CD14-positive monocyte (primary cell): ENCODE results near the gene FGGY. TPM values are rescaled to one million over a fixed set of nuclear protein-coding genes. Genes with fewer than 3 reads are reported as not detected.

Source experiments
- DNase-seq, 3 donors: peaks; one replicate each; pipeline ENCODE4 v3.0.0-alpha.2; 2011 to 2022
- H2AFZ ChIP-seq: 2 replicates; pipeline ENCODE4 v1.6.0; 2012; ENCODE audit warnings: mild to moderate bottlenecking, low read depth, low read length, inconsistent platforms; ENCODE audit not compliant: insufficient read depth, poor library complexity, severe bottlenecking
- H3K27ac ChIP-seq, 2 donors: 1 replicate in 1 of 2; 2 replicates in 1 of 2; pipeline ENCODE4 v1.5.1; 2012 to 2013; ENCODE audit warnings: low read length in 2 of 2, control low read depth in 1 of 2, inconsistent platforms in 1 of 2, low read depth in 1 of 2, mild to moderate bottlenecking in 1 of 2
- H3K27me3 ChIP-seq, 2 donors: one replicate each; pipeline versions ENCODE4 v1.6.0 to v1.6.1; 2011 to 2013; ENCODE audit warnings: low read length in 2 of 2; ENCODE audit not compliant: control insufficient read depth in 2 of 2, insufficient read depth in 2 of 2
- H3K36me3 ChIP-seq, 2 donors: replicated peaks in 1 of 2; 1 replicate in 1 of 2; 2 replicates in 1 of 2; pipeline versions ENCODE4 v1.5.1 to v1.6.1; 2012 to 2013; ENCODE audit warnings: low read length in 2 of 2, control low read depth in 1 of 2, inconsistent platforms in 1 of 2, mild to moderate bottlenecking in 1 of 2; ENCODE audit not compliant: insufficient read depth in 2 of 2, control insufficient read depth in 1 of 2
- H3K4me1 ChIP-seq, 2 donors: 1 replicate in 1 of 2; 2 replicates in 1 of 2; pipeline versions ENCODE4 v1.5.1 to v1.6.1; 2012 to 2013; ENCODE audit warnings: low read length in 2 of 2, control low read depth in 1 of 2, inconsistent platforms in 1 of 2, mild to moderate bottlenecking in 1 of 2, moderate library complexity in 1 of 2; ENCODE audit not compliant: insufficient read depth in 2 of 2, control insufficient read depth in 1 of 2
- H3K4me2 ChIP-seq: replicated peaks from 2 replicates; pipeline ENCODE3; 2012; ENCODE audit warnings: low read length, moderate library complexity, mild to moderate bottlenecking; ENCODE audit not compliant: poor library complexity, severe bottlenecking; ENCODE audit errors: extremely low read depth
- H3K4me3 ChIP-seq, 3 experiments: fragments of 200-600 bp in 1 of 3; sonication (generic) in 1 of 3; replicated peaks in 1 of 3; 1 replicate in 2 of 3; 2 replicates in 1 of 3; pipeline ENCODE4 v1.5.1; 2011 to 2013; ENCODE audit warnings: low read length in 3 of 3, mild to moderate bottlenecking in 3 of 3, control low read depth in 2 of 3, low read depth in 2 of 3, inconsistent platforms in 1 of 3, moderate library complexity in 1 of 3
- H3K79me2 ChIP-seq: 2 replicates; pipeline ENCODE4 v1.6.0; 2012; ENCODE audit warnings: mild to moderate bottlenecking, control low read depth, inconsistent platforms, low read length, moderate library complexity; ENCODE audit not compliant: insufficient read depth
- H3K9ac ChIP-seq: 2 replicates; pipeline ENCODE4 v1.6.0; 2017; ENCODE audit warnings: low read length, mild to moderate bottlenecking; ENCODE audit not compliant: insufficient read depth, poor library complexity, severe bottlenecking
- H3K9me3 ChIP-seq, 2 donors: replicated peaks in 1 of 2; 1 replicate in 1 of 2; 2 replicates in 1 of 2; pipeline versions ENCODE4 v1.5.1 to v1.6.1; 2012 to 2013; ENCODE audit warnings: low read length in 2 of 2, control low read depth in 1 of 2; ENCODE audit not compliant: control insufficient read depth in 1 of 2, insufficient read depth in 1 of 2
- H4K20me1 ChIP-seq: 2 replicates; pipeline ENCODE4 v1.6.0; 2012; ENCODE audit warnings: mild to moderate bottlenecking, low read length, control low read depth, moderate library complexity; ENCODE audit not compliant: insufficient read depth
- H3K27ac Mint-ChIP-seq, 7 donors: one replicate each; pipeline ENCODE4 v1.8.0; 2020; ENCODE audit warnings: mild to moderate bottlenecking in 7 of 7, mixed read lengths in 7 of 7, moderate library complexity in 6 of 7, inconsistent platforms in 2 of 7
- H3K27me3 Mint-ChIP-seq, 3 donors: one replicate each; pipeline ENCODE4 v1.8.0; 2021 to 2022; ENCODE audit warnings: low read depth in 3 of 3, mild to moderate bottlenecking in 3 of 3, mixed read lengths in 3 of 3, moderate library complexity in 3 of 3, inconsistent platforms in 1 of 3
- H3K36me3 Mint-ChIP-seq, 2 donors: one replicate each; pipeline ENCODE4 v1.8.0; 2020; ENCODE audit warnings: mixed read lengths in 2 of 2, inconsistent platforms in 1 of 2, mild to moderate bottlenecking in 1 of 2
- H3K4me1 Mint-ChIP-seq: one replicate; pipeline ENCODE4 v1.8.0; 2020; ENCODE audit warnings: mild to moderate bottlenecking, mixed read lengths
- H3K4me3 Mint-ChIP-seq, 2 donors: one replicate each; pipeline ENCODE4 v1.8.0; 2020; ENCODE audit warnings: mild to moderate bottlenecking in 2 of 2, mixed read lengths in 2 of 2, moderate library complexity in 1 of 2
- H3K9me3 Mint-ChIP-seq, 7 donors: one replicate each; pipeline ENCODE4 v1.8.0; 2020 to 2022; ENCODE audit warnings: mixed read lengths in 7 of 7, mild to moderate bottlenecking in 6 of 7, moderate library complexity in 6 of 7, inconsistent platforms in 2 of 7
- CTCF ChIP-seq: fragments of 200-600 bp; IDR thresholded peaks from one replicate; pipeline ENCODE4 v1.8.0; 2022; ENCODE audit warnings: antibody characterized with exemption, mild to moderate bottlenecking
- WGBS: methylation state at CpG from one replicate; pipeline ENCODE4 v1.1.5; 2013; ENCODE audit warnings: missing lambda C conversion rate; ENCODE audit not compliant: insufficient coverage; 5-methylcytosine and 5-hydroxymethylcytosine counted together
- intact Hi-C, 2 donors: fragments of 100-400 bp; cut with micrococcal nuclease; formaldehyde crosslinking; loops; one replicate each; pipeline versions ENCODE4 v1.15.0 to v1.15.1; 2023
- polyA plus RNA-seq, 3 donors: library from polyadenylated mRNA; depleted of rRNA in 1 of 3; unstranded in 2 of 3; stranded (reverse) in 1 of 3; fragments of 300-500 nt in 2 of 3; fragments of >200 nt in 1 of 3; fragmentation: Illumina TruSeq in 2 of 3; gene quantifications; 1 replicate in 2 of 3; 2 replicates in 1 of 3; pipeline ENCODE4 v1.2.3, GENCODE V29; 2012 to 2021

FGGY gene
- polyA plus RNA-seq, 3 donors, result 2.3 to 4.3 (median 2.9) TPM

GRCh38 chr1:59688976-59689375 lies 392.1 kb downstream of the FGGY start:
- H3K9me3 ChIP-seq, result no peaks in the 10 kb centered on the region
- Mint-ChIP-seq H3K4me3 (peak overlapping the region in 1 of 2 donors; percentile 30), H3K27me3 (no peaks in the 10 kb centered on the region), H3K27ac (peak overlapping the region in 6 of 7 donors; percentile 4 to 87 (median 35)), H3K36me3 (peaks cover 0 to 2% of the 10 kb centered on the region in 2 donors), H3K4me1 (peaks cover 31% of the 10 kb centered on the region), H3K9me3 (peaks cover 0 to 3% (median 2%) of the 10 kb centered on the region in 7 donors)
- no peak overlapping the region for H3K9ac ChIP-seq
- 48% methylated on average over 4 of the region's 5 CpGs for WGBS
- intact Hi-C loops, result no loop called here
- H2AFZ ChIP-seq, result no peak overlapping the region
- no peaks in the 10 kb centered on the region for H3K36me3 ChIP-seq
- H4K20me1 ChIP-seq, result no peaks in the 10 kb centered on the region
- no peaks in the 10 kb centered on the region for H3K27me3 ChIP-seq
- no peak for TF ChIP-seq CTCF
- no peak overlapping the region for H3K27ac ChIP-seq
- DNase-seq, result peak in 2 of 3 donors; percentile 45 to 74
- H3K79me2 ChIP-seq, result no peaks in the 10 kb centered on the region
- no peak overlapping the region for H3K4me3 ChIP-seq
- peaks cover 27 to 38% of the 10 kb centered on the region in 2 donors for H3K4me1 ChIP-seq
- no peak overlapping the region for H3K4me2 ChIP-seq

- Histone ChIP-seq H3K4me2 (no peak overlapping the region), H3K79me2 (no peaks in the 10 kb centered on the region), H3K9ac (no peak overlapping the region), H4K20me1 (no peaks in the 10 kb centered on the region), H3K36me3 (no peaks in the 10 kb centered on the region), H3K27ac (no peak overlapping the region), H3K27me3 (no peaks in the 10 kb centered on the region), H2AFZ (no peak overlapping the region), H3K4me3 (no peak overlapping the region), H3K4me1 (peaks cover 27 to 39% of the 10 kb centered on the region in 2 donors), H3K9me3 (no peaks in the 10 kb centered on the region)
- Mint-ChIP-seq H3K9me3 (peaks cover 0 to 3% (median 2%) of the 10 kb centered on the region in 7 donors), H3K27ac (no peak overlapping the region), H3K27me3 (no peaks in the 10 kb centered on the region), H3K36me3 (peaks cover 0 to 2% of the 10 kb centered on the region in 2 donors), H3K4me1 (peaks cover 31% of the 10 kb centered on the region), H3K4me3 (no peak overlapping the region)
- WGBS, result no CpG with 5 or more reads among the region's 1 CpG
- no peak for DNase-seq
- TF ChIP-seq CTCF, result no peak
- intact Hi-C loops, result loop anchor here (10.0 kb wide), 4 partner anchors 395 to 905 kb away; partner anchors contain the start of genes FGGY (in 1 of the 2) and JUN (in 1 of the 2)
Measured at GRCh38 chr1:59689730-59690129, 392.8 kb downstream of the FGGY start.
